ENCODE data around the gene MCM7.

The MCM7 gene

DNA sequence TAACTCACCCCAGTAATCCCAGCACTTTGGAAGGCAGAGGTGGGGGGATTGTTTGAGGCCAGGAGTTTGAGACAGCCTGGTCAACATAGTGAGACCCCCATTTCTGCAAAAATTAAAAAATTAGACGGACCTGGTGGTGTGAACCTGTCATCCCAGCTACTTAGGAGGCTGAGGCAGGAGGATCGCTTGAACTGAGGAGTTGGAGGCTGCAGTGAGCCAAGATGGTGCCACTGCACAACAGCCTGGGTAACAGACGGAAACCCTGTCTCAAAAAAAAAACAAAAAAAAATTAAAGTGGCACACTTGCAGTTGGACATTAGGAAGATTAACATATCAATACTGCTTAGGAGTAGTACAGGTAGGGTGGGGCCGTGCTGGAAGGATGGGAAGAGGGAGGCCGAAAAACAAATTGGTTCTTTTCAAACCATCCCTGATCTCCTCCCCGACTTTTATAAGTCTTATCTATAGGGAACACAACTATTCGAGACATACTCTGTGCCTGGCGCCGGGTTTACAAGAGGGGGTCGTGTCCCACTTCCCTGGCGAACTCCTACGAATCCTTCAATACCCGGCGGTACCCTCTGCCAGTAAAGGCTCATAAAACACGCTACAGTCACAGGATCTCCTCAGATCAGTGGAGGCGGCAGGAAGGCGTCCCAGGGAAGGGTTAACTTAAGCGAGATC lies 17.3 kb upstream of the MCM7 start:
- TF ChIP-seq, protein P1, sequence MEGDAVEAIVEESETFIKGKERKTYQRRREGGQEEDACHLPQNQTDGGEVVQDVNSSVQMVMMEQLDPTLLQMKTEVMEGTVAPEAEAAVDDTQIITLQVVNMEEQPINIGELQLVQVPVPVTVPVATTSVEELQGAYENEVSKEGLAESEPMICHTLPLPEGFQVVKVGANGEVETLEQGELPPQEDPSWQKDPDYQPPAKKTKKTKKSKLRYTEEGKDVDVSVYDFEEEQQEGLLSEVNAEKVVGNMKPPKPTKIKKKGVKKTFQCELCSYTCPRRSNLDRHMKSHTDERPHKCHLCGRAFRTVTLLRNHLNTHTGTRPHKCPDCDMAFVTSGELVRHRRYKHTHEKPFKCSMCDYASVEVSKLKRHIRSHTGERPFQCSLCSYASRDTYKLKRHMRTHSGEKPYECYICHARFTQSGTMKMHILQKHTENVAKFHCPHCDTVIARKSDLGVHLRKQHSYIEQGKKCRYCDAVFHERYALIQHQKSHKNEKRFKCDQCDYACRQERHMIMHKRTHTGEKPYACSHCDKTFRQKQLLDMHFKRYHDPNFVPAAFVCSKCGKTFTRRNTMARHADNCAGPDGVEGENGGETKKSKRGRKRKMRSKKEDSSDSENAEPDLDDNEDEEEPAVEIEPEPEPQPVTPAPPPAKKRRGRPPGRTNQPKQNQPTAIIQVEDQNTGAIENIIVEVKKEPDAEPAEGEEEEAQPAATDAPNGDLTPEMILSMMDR (IDR thresholded peaks at IDR 0.05) = no peak

DNA sequence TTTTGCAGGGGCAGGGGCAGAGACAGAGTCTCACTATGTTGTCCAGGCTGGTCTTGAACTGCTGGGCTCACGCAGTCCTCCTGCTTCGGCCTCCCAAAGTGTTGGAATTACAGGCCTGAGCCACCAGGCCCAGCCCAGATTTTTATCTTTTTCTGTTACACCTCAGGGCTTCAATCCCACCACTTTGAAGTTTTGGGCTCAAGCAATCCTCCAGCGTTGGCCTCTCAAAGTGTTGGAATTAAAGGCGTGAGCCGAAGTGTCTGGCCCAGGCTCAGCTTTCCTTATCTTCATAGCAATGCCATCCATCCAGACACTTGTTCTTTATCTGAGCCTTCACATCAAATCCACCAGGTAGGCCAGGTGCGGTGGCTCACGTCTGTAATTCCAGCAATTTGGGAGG lies 13.8 kb upstream of the MCM7 start:
- TF ChIP-seq, protein P1 (IDR thresholded peaks at IDR 0.05) = no peak

DNA sequence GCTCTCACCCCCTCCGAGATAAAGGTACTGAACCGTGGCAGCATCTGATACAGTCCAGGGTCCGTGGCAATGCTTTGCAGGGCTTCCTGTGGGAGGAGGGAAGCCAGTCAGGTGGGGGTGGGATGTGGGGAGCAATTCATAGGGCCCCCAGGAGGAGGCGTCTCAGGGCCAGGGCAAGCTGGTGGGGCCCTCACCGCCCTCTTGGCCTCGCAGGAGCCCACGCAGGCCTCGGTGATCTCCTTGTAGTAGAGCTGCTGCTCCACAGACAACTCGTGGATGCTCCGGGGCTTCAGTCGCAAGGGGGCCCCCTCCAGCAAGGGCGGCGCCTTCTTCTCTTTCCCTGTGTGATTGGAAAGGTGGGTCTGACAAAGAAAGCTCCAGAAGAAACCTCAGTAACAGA lies 10.7 kb upstream of the MCM7 start:
- TF ChIP-seq, protein P1 (IDR thresholded peaks at IDR 0.05) = no peak

DNA sequence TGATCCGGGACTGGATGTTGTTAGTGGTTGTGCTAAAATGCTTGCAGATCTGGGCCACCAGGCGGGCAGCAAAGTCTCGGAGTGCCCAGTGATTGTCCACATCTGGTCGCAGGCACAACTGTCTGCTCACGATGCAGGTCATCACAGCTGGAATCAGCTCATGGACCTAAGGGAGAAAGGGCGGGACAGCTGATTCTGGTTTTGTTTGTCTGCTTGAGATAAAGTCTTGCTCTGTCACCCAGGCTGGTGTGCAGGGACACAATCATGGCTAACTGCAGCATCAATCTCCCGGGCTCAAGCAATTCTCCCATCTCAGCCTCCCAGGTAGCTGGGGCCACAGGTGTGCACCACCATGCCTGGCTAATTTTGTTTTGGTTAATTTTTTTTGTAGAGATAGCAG lies 10.0 kb upstream of the MCM7 start:
- TF ChIP-seq, protein P1 (IDR thresholded peaks at IDR 0.05) = no peak

DNA sequence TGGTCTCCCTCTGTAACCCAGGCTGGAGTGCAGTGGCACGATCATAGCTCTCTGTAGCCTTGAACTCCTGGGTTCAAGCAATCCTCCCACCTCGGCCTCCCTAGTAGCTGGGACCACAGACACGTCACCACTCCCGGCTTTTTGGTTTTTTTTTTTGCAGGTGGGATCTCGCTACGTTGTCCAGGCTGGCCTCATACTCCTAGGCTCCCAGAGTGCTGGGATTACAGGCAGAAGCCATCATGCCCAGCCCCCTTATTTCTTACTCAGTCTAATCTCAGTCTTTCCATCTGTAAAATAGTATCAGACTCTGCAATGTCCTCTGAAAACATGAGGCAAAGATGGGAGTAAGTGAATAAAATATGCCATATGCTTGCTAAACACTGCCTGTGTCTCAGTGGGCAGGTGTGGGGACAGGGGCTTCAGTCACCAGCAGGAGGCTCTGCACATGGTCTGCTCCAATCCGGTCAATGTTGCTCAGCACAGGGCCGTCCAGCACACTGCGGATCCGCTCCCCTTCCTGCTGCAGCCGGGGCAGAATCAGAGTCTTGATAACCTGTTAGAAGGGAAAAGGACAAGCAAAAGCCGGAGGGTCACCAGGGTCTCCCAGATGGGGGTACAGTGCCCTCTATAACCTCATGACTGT lies 8.4 kb upstream of the MCM7 start:
- TF ChIP-seq, protein P1 (IDR thresholded peaks at IDR 0.05) = no peak

DNA sequence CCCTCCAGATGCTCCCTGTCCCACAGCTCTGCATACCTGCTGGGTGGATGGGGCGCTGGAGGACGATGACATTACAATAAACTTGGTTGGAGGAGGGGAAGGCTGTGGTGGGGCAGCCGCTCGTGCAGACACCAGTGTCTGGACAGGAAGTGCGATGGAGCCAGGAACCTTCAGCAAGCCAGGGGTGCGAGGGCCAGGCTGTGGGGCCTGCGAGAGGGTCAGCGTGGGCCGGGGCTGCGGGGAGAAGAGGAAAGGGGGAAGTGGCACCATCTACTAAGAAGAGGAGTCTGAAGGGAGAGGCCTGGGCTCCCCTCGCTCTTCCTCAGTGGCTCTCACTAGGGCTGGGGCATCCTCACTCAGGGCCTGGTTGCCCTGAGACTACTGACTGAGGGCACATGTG lies 6.7 kb upstream of the MCM7 start:
- TF ChIP-seq, protein P1 (IDR thresholded peaks at IDR 0.05) = no peak

DNA sequence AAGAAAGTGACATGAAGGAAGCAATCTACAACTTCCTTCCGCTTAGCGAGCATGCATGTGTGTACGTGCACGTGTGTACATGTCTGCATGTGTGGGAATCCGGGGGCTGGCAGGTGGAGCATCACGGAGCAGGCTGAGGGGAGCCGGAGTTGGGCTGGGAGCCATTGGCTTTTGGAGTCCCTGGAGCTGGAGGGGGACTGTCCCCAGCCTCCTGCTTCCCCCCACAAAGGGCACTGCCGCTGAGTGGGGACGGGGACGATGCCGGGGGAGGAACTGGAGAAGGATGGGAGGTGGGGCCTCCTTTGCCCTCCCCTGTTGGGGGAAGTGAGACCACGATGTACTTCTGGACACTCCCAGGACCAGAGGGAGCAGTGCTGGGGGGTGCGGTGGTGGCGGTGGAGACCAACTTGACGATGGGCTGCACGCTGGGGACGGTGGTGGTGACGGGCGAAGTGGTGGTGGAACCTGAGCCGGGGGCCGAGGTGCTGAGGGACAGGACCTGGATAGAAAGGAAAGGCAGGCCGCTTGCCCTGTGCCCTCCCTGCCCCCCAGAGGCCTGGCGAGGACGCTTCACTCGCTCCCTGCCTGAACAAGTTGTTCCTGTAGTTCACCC lies 6.0 kb upstream of the MCM7 start:
- TF ChIP-seq, protein P1 (IDR thresholded peaks at IDR 0.05) = no peak

Measured in LNCAP (cell line).